Mesodermal cell (in vitro differentiated cells): ENCODE results near the gene SRSF11. TPM values are rescaled to one million over a fixed set of nuclear protein-coding genes. Genes with fewer than 3 reads are reported as not detected.
"Not testable (repeated sequence)": the region's sequence is repeated elsewhere in the genome, so short reads cannot be mapped to it uniquely, and the experiment has no call there.

Experiments
- H3K27ac ChIP-seq: 2 replicates; pipeline ENCODE4 v1.7.0; 2013; ENCODE audit warnings: mild to moderate bottlenecking, low read depth, low read length, moderate library complexity; ENCODE audit not compliant: severe bottlenecking
- H3K36me3 ChIP-seq: 2 replicates; pipeline ENCODE4 v1.7.1; 2013; ENCODE audit warnings: mild to moderate bottlenecking, low read length, moderate library complexity; ENCODE audit not compliant: control insufficient read depth, insufficient read depth
- H3K4me1 ChIP-seq: one replicate; pipeline ENCODE4 v1.7.1; 2013; ENCODE audit warnings: mild to moderate bottlenecking, low read length; ENCODE audit not compliant: insufficient read depth, control insufficient read depth, poor library complexity, severe bottlenecking
- H3K4me3 ChIP-seq: 2 replicates; pipeline ENCODE4 v1.7.0; 2013; ENCODE audit warnings: low read length, control low read depth, mild to moderate bottlenecking; ENCODE audit not compliant: insufficient read depth, poor library complexity, severe bottlenecking; ENCODE audit errors: extremely low read depth
- H3K9me3 ChIP-seq: 2 replicates; pipeline ENCODE4 v1.7.1; 2013; ENCODE audit warnings: mild to moderate bottlenecking, low read length, moderate library complexity; ENCODE audit not compliant: control insufficient read depth
- WGBS, 2 experiments: methylation state at CpG; one replicate each; pipeline ENCODE4 v1.1.5; 2013; ENCODE audit warnings: missing lambda C conversion rate in 2 of 2; ENCODE audit not compliant: insufficient coverage in 2 of 2; 5-methylcytosine and 5-hydroxymethylcytosine counted together
- polyA plus RNA-seq, 2 experiments: library from polyadenylated mRNA; stranded (reverse); fragments of 50-300 nt; gene quantifications; one replicate each; pipeline ENCODE4 v1.2.3, GENCODE V29; 2013

The SRSF11 gene
- polyA plus RNA-seq (2013, experiment 1 of 2): 190 TPM
- polyA plus RNA-seq (2013, experiment 2 of 2): 197 TPM

GRCh38 chr1:70221238-70222121 is at the start of gene SRSF11:
TSS of gene SRSF11 (plus strand) at chr1:70221380. CDS start at chr1:70221637, 257 bp downstream.
- 1% methylated on average over 58 to 64 of the region's 74 CpGs for WGBS, 2 experiments
- peaks cover 31% of the 10 kb centered on the region for H3K36me3 ChIP-seq
- peak within 1 kb of the TSS; percentile 97 for H3K27ac ChIP-seq
- peaks cover 12% of the 10 kb centered on the region for H3K4me1 ChIP-seq
- no peaks in the 10 kb centered on the region for H3K9me3 ChIP-seq
- peak within 1 kb of the TSS; percentile 75 for H3K4me3 ChIP-seq

GRCh38 chr1:70171512-70171911 is 49.7 kb upstream of the SRSF11 start:
- no CpG with 5 or more reads among the region's 1 CpG for WGBS, 2 experiments
- peaks cover 17% of the 10 kb centered on the region for H3K36me3 ChIP-seq
- H3K4me3 ChIP-seq: no peak overlapping the region
- H3K4me1 ChIP-seq: peaks cover 15% of the 10 kb centered on the region
- no peaks in the 10 kb centered on the region for H3K9me3 ChIP-seq
- no peak overlapping the region for H3K27ac ChIP-seq

GRCh38 chr1:70185181-70185580 is 36.0 kb upstream of the SRSF11 start:
- H3K36me3 ChIP-seq: peaks cover 21% of the 10 kb centered on the region
- H3K4me3 ChIP-seq, H3K4me1 ChIP-seq, H3K27ac ChIP-seq, H3K9me3 ChIP-seq: not testable (repeated sequence)
- 87 to 97% methylated on average over 2 to 3 of the region's 3 CpGs for WGBS, 2 experiments

GRCh38 chr1:70188522-70188921 is 32.7 kb upstream of the SRSF11 start:
- Histone ChIP-seq H3K36me3 (peaks cover 21% of the 10 kb centered on the region), H3K4me3 (no peak overlapping the region), H3K4me1 (no peaks in the 10 kb centered on the region), H3K9me3 (no peaks in the 10 kb centered on the region), H3K27ac (no peak overlapping the region)
- 80% methylated on average over 1 of the region's 2 CpGs; no CpG with 5 or more reads in 1 of the 2 experiments for WGBS, 2 experiments

- H3K4me1 ChIP-seq: no peaks in the 10 kb centered on the region
- no peak overlapping the region for H3K4me3 ChIP-seq
- H3K36me3 ChIP-seq: peaks cover 12% of the 10 kb centered on the region
- H3K27ac ChIP-seq: no peak overlapping the region
- H3K9me3 ChIP-seq: no peaks in the 10 kb centered on the region
Measured at GRCh38 chr1:70190180-70190579, 31.0 kb upstream of the SRSF11 start.

GRCh38 chr1:70192446-70192845 is 28.7 kb upstream of the SRSF11 start:
- not testable (repeated sequence) for H3K4me3 ChIP-seq, H3K4me1 ChIP-seq, H3K27ac ChIP-seq, H3K9me3 ChIP-seq
- peaks cover 12% of the 10 kb centered on the region for H3K36me3 ChIP-seq

- no peaks in the 10 kb centered on the region for H3K36me3 ChIP-seq
- H3K4me3 ChIP-seq: no peak overlapping the region
- H3K4me1 ChIP-seq: no peaks in the 10 kb centered on the region
- H3K9me3 ChIP-seq: no peaks in the 10 kb centered on the region
- H3K27ac ChIP-seq: no peak overlapping the region
Measured at GRCh38 chr1:70194601-70195000, 26.6 kb upstream of the SRSF11 start.

- 100% methylated on average over 3 of the region's 4 CpGs for WGBS, 2 experiments
- Histone ChIP-seq H3K4me3 (no peak overlapping the region), H3K27ac (no peak overlapping the region), H3K4me1 (no peaks in the 10 kb centered on the region), H3K36me3 (no peaks in the 10 kb centered on the region), H3K9me3 (no peaks in the 10 kb centered on the region)
Measured at GRCh38 chr1:70195342-70195741, 25.8 kb upstream of the SRSF11 start.

GRCh38 chr1:70196333-70196732 is 24.8 kb upstream of the SRSF11 start:
- no peak overlapping the region for H3K4me3 ChIP-seq
- peaks cover 4% of the 10 kb centered on the region for H3K36me3 ChIP-seq
- no peak overlapping the region for H3K27ac ChIP-seq
- no peaks in the 10 kb centered on the region for H3K9me3 ChIP-seq
- H3K4me1 ChIP-seq: no peaks in the 10 kb centered on the region
- 78% methylated on average over 1 of the region's 3 CpGs; no CpG with 5 or more reads in 1 of the 2 experiments for WGBS, 2 experiments

- Histone ChIP-seq H3K27ac (no peak overlapping the region), H3K36me3 (peaks cover 4% of the 10 kb centered on the region), H3K9me3 (no peaks in the 10 kb centered on the region), H3K4me3 (no peak overlapping the region), H3K4me1 (peaks cover 5% of the 10 kb centered on the region)
- WGBS, 2 experiments: 100% methylated on average over 1 of the region's 4 CpGs
Measured at GRCh38 chr1:70200065-70200464, 21.1 kb upstream of the SRSF11 start.

GRCh38 chr1:70202173-70202758 is 18.9 kb upstream of the SRSF11 start:
- peaks cover 5% of the 10 kb centered on the region for H3K4me1 ChIP-seq
- no peak overlapping the region for H3K27ac ChIP-seq
- peaks cover 6% of the 10 kb centered on the region for H3K36me3 ChIP-seq
- H3K9me3 ChIP-seq: no peaks in the 10 kb centered on the region
- no peak overlapping the region for H3K4me3 ChIP-seq
- 40 to 57% methylated on average over 1 of the region's 2 CpGs for WGBS, 2 experiments
